Measurements from ENCODE around the gene CYS1.

The CYS1 gene

GRCh38 chr2:10091182-10091888 lies 11.1 kb upstream of the CYS1 start:
- no peak for DNase-seq

- DNase-seq: no peak
These were observed 9.5 kb upstream of the CYS1 start for GRCh38 chr2:10089565-10090190.

DNA sequence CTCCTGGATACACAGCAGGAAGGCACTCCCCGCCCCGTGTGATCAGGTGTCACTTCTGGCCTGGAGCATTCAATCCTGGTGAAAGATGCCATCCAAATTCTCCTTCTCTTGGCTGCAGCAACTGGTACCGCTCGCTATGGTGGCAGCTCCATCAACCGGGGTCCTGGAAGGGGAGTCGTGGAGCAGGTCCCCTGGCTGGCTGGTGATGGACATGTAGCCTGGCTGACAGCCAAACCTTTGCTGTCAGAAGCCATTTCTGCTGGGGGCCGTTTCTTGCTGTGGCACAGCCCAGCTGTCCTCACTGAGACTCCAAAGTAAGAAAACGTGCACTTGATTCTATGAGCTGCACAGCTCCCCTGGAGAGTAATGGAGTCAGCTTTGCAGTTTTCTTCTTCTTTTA lies 7.1 kb upstream of the CYS1 start:
- no peak for DNase-seq

GRCh38 chr2:10086950-10087349 lies 6.7 kb upstream of the CYS1 start:
- DNase-seq: no peak

GRCh38 chr2:10085668-10086059 lies 5.5 kb upstream of the CYS1 start:
- no peak for DNase-seq

DNA sequence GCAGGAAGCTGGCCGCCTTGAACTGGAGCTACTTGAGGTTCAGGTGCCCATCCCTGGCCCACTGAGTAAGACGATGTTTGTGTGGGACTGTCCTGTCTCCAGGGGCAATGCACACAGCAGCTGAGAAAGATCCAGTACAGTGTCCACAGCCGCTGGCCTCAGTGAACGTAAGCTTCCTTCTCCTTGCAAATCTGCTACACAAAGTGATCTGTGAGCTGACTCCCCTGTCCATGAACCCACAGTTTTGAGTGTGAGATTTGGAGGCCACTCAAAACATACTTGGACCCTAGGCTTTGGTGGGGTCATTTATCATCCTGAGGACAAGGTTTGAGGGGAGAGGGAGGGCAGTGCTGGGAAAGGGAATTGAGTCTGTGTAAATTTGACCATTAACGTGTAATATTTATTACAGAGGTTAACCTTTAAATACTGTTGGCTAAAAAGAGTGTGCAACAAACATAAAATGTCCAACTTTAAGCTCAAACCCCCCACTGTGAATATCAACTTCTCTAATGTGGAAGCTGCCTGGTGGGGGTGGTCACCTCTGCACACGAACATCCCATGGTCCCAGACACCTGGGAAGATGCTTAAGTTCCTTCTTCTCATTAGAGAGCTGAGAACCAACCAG lies 4.9 kb upstream of the CYS1 start:
- no peak for DNase-seq

DNA sequence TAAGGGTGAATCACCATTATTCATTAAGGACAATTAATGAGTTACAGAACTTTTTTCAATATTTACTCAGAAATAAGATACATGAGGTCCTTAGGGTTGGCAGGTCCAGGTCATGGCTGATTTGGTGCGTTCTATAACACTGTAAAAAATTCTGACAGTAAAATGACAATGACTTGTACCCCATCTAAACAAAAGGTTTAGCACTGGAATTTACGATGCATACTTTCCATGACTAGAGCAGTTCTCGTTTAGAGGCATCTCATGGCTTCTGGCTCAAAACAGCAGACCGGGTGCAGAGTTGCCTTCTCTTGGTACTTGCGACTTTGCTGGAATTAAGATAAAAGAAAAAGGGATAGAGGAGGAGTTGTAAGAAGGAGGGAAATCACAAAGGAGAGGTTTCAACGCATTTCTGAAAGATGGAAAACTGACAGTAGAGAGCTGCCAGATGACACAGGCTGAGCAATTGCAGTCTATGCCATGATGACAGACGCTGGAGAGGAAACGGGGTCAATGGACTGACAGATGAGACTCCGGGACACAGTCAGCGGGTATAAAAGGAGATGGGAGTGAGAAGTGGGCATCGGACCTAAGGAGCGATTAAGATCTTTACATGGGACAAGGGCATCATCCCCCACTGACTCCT lies 4.1 kb upstream of the CYS1 start:
- no peak for DNase-seq

DNA sequence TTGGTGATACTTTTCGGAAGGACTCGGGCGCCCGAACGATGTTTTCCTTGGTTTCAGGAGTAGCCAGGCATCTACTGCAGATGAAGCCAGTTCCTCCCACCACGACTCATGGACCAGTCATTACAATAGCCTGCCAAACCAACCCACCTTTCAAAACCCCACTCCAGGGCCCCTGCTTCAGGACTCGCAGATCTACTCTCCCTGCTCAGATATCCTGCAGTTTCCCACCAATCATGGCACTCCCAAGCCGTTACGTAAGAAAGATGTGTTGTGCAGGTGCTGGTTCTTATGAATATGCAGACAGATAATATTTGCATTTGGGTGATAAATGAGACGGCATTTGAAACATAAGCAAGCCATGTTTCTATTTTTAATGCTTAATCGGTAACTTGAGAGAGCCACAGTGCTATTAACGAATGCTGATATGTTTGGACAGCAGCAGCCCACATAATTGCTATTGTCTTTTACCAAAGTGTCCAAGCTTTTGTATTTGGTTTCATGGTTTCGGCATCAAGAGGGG lies 3.5 kb upstream of the CYS1 start:
- no peak for DNase-seq

DNA sequence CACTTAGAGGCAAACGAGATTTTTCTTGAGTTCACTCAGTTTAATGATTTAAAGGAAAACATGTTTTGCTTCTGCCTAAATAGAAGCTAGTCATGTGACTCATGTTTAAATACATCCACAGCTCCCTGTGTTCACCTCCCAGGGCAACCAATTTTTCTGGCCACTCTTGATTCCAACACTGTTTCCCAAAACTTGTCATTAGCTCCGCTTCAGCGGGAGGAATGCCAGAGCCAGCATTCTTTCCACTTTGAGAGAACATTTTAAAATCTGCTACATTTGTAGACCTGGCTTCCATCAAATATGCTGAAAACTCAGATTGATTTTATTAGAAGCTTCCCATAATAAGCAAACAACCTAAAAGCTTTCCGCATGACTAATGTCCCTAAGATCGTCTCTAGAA lies 2.8 kb upstream of the CYS1 start:
- no peak for DNase-seq

- DNase-seq: no peak
These were observed 509 bp upstream of the CYS1 start for GRCh38 chr2:10080536-10081304.

DNA sequence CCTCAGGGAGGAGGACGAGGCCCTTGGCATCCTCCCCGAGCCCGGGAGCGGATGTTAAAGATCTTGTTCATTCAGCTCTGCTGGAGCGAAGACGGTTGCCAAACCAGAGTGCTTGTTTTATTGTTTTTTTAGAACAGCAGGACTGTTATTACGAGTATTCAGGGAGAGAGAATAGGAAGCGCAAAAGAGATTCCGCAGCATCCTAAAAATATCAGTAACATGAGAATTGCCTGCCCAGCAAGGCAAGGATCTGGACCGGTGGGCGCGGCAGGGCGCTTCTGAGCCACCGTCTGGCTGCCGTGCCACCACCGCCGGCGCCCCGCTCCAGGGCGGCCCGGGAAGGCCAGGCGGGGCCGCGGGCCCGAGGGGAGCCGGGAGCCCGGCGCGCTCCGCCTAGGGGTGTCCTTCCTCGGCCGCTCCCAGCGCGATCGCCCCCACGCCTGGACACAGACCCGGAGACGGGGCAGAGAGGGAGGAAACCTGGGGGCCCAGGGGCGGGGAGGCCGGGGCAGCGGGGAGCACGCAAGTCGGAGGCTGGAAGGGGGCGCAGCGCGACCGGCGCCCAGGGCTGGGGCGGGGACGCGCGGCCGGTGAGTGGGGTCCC lies 843 bp downstream of the CYS1 start:
- DNase-seq: no peak

GRCh38 chr2:10078704-10079265 lies 1.4 kb downstream of the CYS1 start:
- no peak for DNase-seq

GRCh38 chr2:10078001-10078400 lies 2.2 kb downstream of the CYS1 start:
- no peak for DNase-seq

DNA sequence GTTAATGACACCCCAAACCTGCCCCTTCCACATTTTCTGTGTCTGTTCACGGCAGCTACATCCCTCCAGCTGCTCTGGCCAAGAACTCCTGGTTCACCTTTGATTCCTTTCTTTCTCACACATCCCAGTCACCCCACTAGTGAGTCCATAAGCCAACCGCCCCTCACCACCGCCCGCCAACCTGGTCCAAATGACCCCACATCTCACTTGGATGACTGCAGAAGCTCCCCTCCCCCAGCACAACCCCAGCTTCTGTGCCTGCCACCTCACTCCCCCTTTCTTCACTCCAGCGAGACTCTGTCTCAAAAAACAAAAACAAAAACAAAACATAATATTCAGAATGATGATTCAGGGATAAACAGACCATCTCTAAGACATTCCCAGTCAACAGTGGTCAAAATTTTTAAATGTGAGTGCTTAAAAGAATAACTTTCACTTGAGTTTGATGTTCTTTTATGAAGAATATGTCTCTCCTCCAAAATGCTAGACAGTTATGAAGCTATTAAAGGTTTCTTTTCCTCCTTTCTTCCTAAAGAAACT lies 3.2 kb downstream of the CYS1 start:
- DNase-seq: no peak

DNA sequence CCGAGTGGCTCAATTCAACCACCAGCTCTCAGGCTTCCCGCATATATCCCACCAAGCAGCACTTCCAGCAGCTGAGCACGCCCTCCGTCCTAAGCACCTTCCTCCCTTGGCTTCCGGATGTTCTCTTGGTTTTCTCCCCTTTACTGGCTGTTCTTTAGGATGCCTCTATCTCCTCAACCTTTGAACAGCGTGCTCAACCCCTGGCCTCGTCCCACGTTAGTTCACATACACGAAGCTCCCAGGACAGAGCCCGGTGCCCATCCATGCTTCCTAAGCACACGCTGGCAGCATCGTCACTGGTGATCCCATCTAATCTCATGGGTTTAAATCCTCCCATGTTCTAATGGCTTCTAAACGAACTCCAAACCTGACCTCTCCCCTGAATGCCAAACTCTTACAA lies 3.7 kb downstream of the CYS1 start:
- no peak for DNase-seq

- DNase-seq: no peak
These were observed 4.5 kb downstream of the CYS1 start for GRCh38 chr2:10075571-10076209.

GRCh38 chr2:10075101-10075500 lies 5.1 kb downstream of the CYS1 start:
- DNase-seq: no peak

- DNase-seq: no peak
These were observed 6.5 kb downstream of the CYS1 start for GRCh38 chr2:10073706-10074105.

DNA sequence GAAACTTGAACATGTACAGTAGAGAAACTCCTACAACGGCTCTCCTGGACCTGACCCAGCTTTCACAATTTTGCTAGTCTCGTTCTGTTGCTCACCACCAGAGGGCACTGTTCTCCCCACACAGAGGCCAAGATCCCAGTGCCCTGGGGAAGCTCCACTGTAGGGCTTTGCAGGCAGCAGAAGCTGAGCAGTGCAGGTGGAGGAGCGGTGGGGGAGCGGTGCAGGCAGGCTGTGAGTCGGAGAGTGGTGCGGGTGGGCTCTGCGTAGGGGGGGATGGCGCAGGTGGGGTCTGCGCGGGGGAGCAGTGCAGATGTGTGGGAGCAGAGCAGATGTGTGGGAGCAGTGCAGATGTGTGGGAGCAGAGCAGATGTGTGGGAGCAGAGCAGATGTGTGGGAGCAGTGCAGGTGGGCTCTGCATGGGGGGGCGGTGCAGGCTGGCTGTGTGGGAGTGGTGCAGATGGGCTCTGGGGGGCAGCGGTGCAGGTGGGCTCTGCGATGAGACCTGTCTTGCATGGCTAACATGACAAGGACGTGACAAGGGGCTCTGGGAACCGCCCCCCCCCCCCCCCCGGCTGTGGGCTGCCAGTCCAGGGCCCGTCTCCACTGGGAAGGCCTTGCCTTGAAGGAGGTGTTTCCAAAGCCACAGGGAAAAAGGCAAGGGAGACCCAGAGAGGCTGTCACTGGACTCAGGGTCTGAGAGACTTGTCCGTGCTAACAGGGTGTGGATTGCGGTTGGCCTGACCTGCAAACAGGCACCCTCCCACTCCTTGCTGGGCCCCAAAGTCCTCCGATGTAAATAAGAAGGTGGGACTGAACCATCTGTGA lies 7.3 kb downstream of the CYS1 start:
- DNase-seq: peak; percentile 77

GRCh38 chr2:10071595-10071994 lies 8.6 kb downstream of the CYS1 start:
- DNase-seq: no peak
